UCSD-AML1 (cell line): ENCODE measurements around the gene APEX1.

ENCODE experiments used
- DNase-seq: peaks from one replicate; lab custom pipeline; 2025; ENCODE audit not compliant: unreplicated experiment; lab: John Stamatoyannopoulos, UW

APEX1 gene

GRCh38 chr14:20454516-20455354, at the start of gene APEX1, which contains the start of gene OSGEP:
TSS of gene APEX1 (plus strand) at chr14:20455226. CDS start at chr14:20455646, 420 bp downstream.
TSS of gene OSGEP (minus strand) at chr14:20454812. CDS start at chr14:20454683, 129 bp downstream.
- DNase-seq = peak; percentile 97

- DNase-seq = no peak
Measured at GRCh38 chr14:20409226-20409625, 45.8 kb upstream of the APEX1 start.

- no peak for DNase-seq
Measured at GRCh38 chr14:20412411-20412810, 42.6 kb upstream of the APEX1 start.

- peak; percentile 87 for DNase-seq
Measured at GRCh38 chr14:20412876-20413743, 41.9 kb upstream of the APEX1 start, which contains the start of gene TEP1. TSS of gene TEP1 (minus strand) at chr14:20413501. CDS start at chr14:20408439, 5,062 bp downstream.

- no peak for DNase-seq
Measured at GRCh38 chr14:20413744-20414082, 41.3 kb upstream of the APEX1 start.

GRCh38 chr14:20415782-20416206, 39.2 kb upstream of the APEX1 start:
- peak; percentile 20 for DNase-seq

GRCh38 chr14:20416223-20416622, 38.8 kb upstream of the APEX1 start:
- DNase-seq = no peak

- no peak for DNase-seq
Measured at GRCh38 chr14:20417250-20418186, 37.5 kb upstream of the APEX1 start.

- DNase-seq = no peak
Measured at GRCh38 chr14:20418501-20418909, 36.5 kb upstream of the APEX1 start.

GRCh38 chr14:20419419-20419818, 35.6 kb upstream of the APEX1 start:
- no peak for DNase-seq

GRCh38 chr14:20421267-20421666, 33.8 kb upstream of the APEX1 start:
- no peak for DNase-seq

- no peak for DNase-seq
Measured at GRCh38 chr14:20422886-20423285, 32.1 kb upstream of the APEX1 start.

GRCh38 chr14:20424851-20425250, 30.2 kb upstream of the APEX1 start:
- no peak for DNase-seq

GRCh38 chr14:20427231-20428009, 27.6 kb upstream of the APEX1 start:
- DNase-seq = peak; percentile 35

GRCh38 chr14:20428010-20428365, 27.0 kb upstream of the APEX1 start:
- peak; percentile 40 for DNase-seq

GRCh38 chr14:20428802-20429201, 26.2 kb upstream of the APEX1 start:
- DNase-seq = peak; percentile 19

GRCh38 chr14:20429801-20430669, 25.0 kb upstream of the APEX1 start:
- DNase-seq = peak; percentile 35

GRCh38 chr14:20434701-20435581, 20.1 kb upstream of the APEX1 start:
- no peak for DNase-seq
